Renal pelvis (tissue), 4 donors: ENCODE measurements around the gene RAB8B. TPM values are rescaled to one million over a fixed set of nuclear protein-coding genes. Genes with fewer than 3 reads are reported as not detected.

Source experiments
- DNase-seq: peaks from one replicate; pipeline ENCODE4 v3.0.0-alpha.2; 2013
- polyA plus RNA-seq, 3 donors: library from polyadenylated mRNA; unstranded; fragments of 120-200 nt; gene quantifications; one replicate each; pipeline ENCODE4 v1.2.1, GENCODE V29; 2013; ENCODE audit not compliant: insufficient read length in 3 of 3

The RAB8B gene
- polyA plus RNA-seq, 3 donors, result 24.8 to 31.6 (median 29.3) TPM

DNA sequence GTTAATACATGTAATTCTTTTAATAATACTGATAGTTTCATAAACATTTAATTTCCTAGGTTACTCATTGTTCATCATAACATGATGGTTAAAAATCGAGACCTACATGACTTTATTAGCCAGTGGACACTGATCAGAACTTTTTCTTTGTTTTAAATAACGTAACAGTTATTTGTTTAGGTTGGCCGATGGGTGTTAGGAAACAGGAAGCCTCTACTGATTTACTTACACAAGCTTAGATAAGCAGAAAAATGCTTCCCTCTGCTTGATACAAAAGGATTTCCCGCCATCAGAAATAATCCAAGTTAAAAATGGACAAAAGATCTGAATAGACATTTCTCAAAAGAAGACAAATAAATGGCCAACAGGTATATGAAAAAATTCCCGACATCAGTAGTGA, 71.4 kb downstream of the RAB8B start:
- DNase-seq, result no peak

GRCh38 chr15:63261311-63261710, 71.9 kb downstream of the RAB8B start:
- DNase-seq, result no peak

GRCh38 chr15:63263519-63263918, 74.1 kb downstream of the RAB8B start:
- DNase-seq, result no peak

DNA sequence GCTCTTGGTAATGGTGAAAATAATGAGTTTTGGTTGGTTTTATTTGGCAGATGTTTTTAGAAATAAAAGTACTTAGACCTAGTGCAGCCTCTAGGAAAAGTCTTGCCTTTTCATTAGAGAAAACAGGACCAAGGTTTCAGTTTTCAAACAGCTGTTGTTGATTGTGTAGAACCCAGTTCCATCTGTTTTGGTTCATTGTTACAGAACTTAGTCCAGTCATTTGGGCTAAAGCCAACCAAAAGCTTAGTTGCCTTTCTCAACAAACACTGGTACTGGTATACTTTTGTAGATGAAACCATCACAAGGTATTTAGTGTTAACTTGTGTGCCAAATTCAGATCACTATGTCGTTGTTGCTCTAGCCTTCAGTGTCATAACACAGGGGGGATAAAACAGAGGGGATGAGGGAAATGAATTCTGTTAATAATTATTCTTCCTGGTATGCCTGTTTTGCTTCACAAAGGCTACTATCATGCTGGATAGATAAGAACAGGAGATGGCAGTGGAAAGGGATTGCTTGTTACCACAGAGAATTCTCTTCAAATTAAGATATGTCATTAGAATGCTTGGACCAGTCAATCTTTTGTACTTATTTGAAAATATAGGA, 75.4 kb downstream of the RAB8B start:
- no peak for DNase-seq

DNA sequence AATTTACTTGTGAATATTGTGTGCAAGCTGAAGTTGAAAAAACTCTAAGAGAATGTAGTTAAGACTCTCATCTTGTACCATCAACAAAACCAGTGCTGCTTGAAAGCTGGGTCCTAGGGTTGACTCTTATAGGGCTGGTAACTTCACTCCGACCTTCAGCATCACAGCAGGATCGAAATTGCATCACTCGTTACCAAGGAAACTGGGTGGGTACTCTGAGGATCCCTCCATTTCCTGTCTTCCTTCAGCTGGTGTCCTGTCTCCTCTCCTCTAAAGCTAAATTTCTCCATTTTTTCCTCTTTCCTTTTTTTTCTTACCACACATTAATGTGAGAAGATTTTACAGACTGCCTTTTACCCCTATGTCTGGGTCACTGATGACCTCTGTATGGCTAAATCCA, 85.0 kb downstream of the RAB8B start:
- no peak for DNase-seq

DNA sequence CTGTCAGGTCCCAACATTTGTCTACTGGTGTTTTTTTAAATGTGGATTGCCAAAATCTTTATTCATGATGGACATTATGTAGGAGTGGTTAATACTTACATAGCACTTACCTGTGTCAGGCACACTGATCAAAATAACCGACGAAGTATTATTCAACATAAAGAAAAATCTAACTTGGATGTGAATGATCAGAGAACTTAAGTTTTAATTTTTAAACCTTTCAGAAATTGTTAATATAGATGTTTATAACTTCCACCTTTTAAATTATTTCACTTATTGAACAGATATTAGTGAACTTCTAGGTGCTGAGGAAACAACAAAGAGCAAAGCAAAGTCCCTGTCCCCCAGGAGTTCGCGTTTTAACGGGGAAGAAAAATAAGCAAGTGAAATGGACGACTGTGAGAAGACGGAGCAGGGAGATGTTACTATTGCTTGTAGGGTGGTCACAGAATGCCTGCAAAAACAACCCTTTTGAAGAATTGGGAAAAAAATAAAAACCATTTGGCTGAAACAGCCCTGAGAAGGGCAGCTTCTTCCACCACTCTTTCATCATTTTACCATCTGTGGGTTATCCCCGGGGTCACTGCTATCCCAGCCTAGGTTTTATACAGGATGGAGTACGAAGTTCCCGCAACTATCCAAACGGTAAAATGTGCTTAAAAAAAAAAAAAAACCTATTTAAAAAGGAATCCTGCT, 87.1 kb downstream of the RAB8B start:
- no peak for DNase-seq

DNA sequence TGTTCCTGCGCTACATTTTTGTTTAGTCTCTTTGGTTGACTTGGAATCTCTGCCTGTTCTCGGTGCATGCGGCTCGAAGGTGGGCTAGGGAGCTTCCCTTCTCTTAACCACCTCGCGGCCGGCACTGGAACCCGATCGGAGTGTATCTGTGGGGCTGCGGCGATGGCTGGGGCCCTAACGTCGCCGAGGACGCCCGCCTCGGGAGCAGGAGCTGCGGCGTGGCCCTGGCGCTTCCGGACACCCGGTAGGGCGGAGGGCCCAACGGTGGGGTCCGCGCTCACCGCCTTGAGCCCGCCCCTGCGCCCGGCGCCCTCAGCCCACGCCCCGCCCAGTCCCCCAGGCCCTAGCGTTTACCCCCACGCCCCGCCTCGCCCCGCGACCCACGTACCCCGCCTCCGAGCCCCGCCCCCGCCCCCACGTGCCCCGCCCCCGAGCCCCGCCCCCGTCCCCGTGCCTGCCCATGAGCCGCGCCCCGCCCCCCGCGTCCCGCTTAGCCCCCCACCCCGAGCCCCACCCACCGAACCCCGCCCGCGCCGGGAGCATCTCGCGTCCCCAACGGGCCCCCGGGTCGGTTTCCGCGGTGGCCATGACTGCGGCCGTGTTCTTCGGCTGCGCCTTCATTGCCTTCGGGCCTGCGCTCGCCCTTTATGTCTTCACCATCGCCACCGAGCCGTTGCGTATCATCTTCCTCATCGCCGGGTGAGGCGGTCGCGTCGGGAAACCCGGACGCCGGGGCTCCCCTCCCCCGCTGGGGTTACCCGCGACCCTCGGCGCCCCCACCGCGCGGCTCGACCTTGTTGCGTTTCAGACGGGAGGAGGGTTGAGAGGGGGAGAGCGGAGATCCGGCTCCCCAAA, 87.9 kb downstream of the RAB8B start, which contains the start of gene APH1B:
TSS of gene APH1B (plus strand) at position 568 of the 855 bp plus-strand sequence. CDS start at position 587, 19 bp downstream.
- peak; percentile 76 for DNase-seq

DNA sequence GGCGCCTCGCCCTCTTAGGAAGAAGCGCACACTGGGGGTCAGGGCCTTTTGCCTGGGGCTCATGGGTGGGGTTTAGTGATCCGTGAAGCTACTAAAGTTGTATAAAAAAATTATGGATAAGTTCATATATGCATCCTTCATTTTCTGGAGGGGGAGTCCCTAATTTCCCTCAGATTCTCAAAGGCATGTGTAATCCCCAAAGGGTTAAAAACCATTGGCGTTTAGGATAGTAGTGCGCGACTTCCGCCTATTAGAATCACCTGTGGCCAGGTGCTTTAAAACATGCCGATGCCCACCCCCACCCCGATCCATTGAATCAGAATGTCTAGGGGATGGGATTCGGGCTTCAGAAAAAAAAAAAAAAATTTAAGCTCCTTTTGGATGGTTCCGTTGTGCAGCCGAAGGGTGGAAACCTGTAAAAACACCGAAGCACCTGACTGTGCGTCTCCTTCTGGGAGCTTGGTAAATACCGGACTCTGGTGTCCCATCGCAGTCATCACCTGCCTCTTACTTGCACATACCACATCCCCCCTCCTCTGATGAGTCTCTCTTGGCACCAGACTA, 88.6 kb downstream of the RAB8B start:
- peak; percentile 12 for DNase-seq

DNA sequence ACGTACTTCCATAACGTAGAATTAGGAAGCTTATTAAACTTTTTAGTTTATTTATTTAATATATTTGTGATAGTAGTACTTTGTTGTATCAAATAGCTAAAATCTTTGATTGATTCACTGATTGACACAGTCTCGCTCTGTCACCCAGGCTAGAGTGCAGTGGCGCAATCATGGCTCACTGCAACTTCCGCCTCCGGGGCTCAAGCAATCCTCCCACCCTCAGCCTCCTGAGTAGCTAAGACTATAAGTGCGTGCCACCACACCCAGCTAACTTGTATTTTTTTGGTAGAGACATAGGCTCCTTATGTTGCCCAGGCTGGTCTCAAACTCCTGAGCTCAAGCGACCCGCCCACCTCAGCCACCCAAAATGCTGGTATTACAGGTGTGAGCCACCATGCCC, 93.7 kb downstream of the RAB8B start:
- DNase-seq, result no peak

DNA sequence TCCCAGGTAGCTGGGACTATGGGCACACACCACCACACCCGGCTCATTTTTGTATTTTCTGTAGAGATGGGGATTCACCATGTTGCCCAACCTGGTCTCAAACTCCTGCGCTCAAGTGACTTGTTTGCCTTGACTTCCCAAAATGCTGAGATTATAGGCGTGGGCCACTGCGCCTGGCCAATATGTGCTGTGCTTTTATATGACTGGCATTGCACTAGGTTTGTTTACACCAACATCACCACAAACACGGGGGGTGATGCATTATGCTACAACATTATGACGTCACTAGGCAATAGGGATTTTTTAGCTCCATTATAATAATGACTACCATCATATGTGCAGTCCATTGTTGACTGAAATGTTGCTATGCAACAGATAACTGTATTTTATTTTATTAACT, 94.9 kb downstream of the RAB8B start:
- DNase-seq, result no peak

DNA sequence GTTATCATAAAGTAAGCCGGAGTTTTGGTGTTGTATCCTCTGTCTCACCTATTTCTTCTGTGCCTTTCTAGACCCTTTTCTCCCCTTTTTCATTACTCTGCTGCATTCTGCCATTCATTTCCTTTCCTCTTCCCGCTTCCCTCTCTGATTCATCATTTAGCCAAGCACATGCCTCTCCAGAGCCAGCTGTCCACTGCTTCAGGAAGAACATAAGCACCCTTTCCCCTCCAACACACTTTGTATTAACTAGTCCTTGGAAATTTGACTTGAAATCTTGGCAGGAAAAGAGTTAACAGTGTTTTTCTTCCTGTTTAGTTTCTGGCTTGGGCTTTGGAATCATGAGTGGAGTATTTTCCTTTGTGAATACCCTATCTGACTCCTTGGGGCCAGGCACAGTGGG, 97.7 kb downstream of the RAB8B start:
- no peak for DNase-seq

- no peak for DNase-seq
These were observed 98.9 kb downstream of the RAB8B start for GRCh38 chr15:63288342-63288741.

DNA sequence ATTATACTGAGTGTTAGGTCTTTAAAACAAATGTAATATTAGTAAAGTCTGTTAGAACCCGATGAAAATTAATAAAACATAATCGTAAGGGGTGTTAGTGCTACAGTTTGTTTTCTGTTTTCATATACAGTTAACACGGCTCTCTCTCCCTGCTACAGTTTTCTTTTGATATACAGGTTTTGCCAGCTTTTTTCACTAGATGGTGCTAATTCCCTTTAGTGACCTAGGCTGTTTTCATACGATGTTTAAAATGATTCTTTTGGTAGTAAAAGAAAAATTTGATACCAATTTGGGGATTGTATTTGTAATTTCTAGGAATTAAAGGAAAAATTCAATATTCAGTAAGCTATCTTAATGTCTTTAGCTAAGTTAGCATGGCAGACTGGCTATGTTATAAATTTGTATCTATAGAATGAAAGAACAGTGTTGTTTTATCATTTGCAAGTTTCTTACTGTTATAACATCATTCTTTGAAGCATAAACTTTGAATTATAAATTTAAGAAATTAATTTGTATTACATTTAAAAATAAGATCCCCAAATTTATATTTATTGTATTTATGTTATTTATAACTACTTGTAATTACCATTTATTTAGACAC, 99.5 kb downstream of the RAB8B start:
- peak; percentile 61 for DNase-seq

- no peak for DNase-seq
These were observed 102.1 kb downstream of the RAB8B start for GRCh38 chr15:63291507-63291906.

- no peak for DNase-seq
These were observed 102.8 kb downstream of the RAB8B start for GRCh38 chr15:63292241-63292640.

DNA sequence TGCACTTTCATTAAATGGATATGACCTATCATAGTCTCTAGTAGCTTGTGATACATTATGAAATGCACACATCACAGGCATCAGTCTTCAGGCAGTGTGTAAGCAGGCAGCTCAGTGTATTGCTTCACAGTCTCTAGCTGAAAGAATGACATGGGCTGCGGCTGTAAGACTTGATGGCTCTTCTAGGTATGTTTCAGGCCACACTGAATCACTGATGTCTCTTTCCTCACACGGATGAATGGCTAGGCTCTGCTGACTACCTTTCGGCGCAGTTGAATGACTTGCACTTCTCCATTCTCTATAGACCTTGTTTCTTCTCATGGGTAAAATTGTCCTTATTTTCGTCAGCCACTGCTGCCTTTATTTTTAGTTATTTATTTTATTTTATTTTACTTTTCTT, 103.4 kb downstream of the RAB8B start:
- no peak for DNase-seq

- no peak for DNase-seq
These were observed 105.0 kb downstream of the RAB8B start for GRCh38 chr15:63294359-63294758.

- DNase-seq, result no peak
These were observed 105.9 kb downstream of the RAB8B start for GRCh38 chr15:63295341-63295740.

DNA sequence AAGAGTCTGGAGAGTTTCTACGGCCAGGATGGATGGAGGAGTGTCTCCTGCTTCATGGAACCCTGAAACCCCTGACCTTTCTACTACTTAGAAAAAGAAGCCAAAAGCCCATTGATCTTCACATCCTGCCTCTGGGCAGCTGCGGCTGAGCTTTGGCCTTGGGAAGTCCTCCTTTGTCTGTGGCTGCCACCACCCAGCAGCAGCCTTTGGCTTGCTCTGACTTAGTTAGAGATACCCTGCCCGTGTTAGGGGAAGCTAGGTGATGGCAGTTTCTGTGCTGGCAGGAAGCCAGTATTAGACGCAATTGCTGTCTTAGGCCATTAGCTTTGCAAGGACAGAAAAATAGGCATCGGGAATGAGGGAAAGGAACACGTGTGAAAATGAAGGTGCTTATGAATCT, 106.8 kb downstream of the RAB8B start:
- DNase-seq, result no peak

DNA sequence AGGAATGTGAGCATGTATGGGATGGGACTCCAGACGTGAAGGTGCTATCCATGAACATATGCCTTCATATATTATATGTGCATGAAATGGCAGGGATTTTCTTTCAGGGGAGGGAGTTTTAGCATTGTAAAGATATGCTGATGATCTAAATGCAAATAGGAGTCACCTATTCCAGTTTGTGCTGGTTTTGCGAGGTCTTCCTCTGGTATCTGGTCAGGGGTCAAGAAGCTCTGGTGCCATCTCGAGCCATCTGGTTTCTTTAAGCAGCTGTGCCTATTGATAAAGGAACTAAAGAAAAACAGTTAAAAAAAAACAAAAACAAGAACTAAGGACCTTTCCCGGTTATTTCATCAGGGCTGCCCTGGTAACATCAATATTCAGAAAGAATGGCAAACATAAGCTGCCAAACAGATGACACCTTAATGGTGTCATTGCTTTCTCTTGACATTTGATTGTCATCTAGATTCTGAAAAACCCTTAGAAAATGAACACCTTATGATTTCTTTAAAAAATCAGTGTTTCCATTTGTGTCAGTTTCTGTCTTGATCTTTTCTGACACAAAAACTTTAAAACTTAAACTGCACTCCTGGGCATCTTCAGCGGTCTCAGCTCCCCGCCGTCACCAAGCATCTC, 110.7 kb downstream of the RAB8B start:
- DNase-seq, result no peak

DNA sequence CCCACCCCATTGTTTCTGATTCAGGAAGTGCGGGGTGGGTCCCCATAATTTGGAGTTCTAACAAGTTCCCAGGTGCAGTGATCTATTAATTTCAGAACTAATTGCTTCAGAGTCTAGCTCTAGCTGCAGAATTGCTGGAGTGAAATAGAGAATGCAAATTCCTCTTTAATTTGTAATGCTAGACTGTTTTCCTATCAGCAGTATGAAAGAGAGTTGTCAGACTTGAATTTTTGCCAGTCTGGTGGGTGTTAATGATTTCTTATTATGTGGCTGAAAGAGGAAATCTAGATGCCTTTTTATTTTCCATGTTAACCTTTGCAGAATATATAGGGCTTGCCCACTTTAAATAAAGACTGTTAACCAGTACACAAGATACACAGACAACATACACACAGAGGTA, 111.7 kb downstream of the RAB8B start:
- no peak for DNase-seq

- DNase-seq, result no peak
These were observed 115.9 kb downstream of the RAB8B start for GRCh38 chr15:63305260-63305659.
